ENCODE data around the gene ELK1.

ELK1 gene

DNA sequence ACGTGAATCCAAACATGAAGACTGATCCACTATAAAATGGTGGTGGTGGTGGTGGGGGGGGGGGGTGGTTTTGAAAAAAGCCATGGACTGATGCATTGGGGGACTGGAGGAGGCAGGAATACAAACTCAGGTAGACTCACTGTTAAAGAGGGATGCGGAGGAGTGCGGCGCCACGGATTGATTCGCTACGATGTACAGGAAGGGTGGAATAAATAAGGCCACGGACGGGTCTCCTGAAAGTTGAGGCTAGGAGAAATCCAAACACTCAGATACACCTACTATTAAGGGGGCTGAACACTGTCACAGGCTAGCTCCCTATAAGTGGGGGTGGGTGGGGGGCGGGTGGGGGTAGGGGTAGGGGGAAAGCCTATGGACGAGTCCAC lies 591 bp downstream of the ELK1 start:
- TF ChIP-seq GABPA (IDR thresholded peaks at IDR 0.05; ENCODE audit: low read depth) (no peak), POLR2AphosphoS5 (IDR thresholded peaks at IDR 0.05; ENCODE audit: low read depth) (no peak), SPI1 (IDR thresholded peaks at IDR 0.05; ENCODE audit: borderline replicate concordance, low read depth) (no peak)
- TF ChIP-seq, protein P1, sequence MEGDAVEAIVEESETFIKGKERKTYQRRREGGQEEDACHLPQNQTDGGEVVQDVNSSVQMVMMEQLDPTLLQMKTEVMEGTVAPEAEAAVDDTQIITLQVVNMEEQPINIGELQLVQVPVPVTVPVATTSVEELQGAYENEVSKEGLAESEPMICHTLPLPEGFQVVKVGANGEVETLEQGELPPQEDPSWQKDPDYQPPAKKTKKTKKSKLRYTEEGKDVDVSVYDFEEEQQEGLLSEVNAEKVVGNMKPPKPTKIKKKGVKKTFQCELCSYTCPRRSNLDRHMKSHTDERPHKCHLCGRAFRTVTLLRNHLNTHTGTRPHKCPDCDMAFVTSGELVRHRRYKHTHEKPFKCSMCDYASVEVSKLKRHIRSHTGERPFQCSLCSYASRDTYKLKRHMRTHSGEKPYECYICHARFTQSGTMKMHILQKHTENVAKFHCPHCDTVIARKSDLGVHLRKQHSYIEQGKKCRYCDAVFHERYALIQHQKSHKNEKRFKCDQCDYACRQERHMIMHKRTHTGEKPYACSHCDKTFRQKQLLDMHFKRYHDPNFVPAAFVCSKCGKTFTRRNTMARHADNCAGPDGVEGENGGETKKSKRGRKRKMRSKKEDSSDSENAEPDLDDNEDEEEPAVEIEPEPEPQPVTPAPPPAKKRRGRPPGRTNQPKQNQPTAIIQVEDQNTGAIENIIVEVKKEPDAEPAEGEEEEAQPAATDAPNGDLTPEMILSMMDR (IDR thresholded peaks at IDR 0.05; ENCODE audit: insufficient read depth, low read length) = no peak
- TF ChIP-seq, protein P2, sequence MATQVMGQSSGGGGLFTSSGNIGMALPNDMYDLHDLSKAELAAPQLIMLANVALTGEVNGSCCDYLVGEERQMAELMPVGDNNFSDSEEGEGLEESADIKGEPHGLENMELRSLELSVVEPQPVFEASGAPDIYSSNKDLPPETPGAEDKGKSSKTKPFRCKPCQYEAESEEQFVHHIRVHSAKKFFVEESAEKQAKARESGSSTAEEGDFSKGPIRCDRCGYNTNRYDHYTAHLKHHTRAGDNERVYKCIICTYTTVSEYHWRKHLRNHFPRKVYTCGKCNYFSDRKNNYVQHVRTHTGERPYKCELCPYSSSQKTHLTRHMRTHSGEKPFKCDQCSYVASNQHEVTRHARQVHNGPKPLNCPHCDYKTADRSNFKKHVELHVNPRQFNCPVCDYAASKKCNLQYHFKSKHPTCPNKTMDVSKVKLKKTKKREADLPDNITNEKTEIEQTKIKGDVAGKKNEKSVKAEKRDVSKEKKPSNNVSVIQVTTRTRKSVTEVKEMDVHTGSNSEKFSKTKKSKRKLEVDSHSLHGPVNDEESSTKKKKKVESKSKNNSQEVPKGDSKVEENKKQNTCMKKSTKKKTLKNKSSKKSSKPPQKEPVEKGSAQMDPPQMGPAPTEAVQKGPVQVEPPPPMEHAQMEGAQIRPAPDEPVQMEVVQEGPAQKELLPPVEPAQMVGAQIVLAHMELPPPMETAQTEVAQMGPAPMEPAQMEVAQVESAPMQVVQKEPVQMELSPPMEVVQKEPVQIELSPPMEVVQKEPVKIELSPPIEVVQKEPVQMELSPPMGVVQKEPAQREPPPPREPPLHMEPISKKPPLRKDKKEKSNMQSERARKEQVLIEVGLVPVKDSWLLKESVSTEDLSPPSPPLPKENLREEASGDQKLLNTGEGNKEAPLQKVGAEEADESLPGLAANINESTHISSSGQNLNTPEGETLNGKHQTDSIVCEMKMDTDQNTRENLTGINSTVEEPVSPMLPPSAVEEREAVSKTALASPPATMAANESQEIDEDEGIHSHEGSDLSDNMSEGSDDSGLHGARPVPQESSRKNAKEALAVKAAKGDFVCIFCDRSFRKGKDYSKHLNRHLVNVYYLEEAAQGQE (IDR thresholded peaks at IDR 0.05; ENCODE audit: insufficient replicate concordance, low read depth) = no peak
- DNase-seq (ENCODE audit: low read depth in 1 of 2, low spot score in 1 of 2) = no peak
- no peaks in the 10 kb centered on the region for H3K27me3 ChIP-seq (ENCODE audit: insufficient read depth, poor library complexity, severe bottlenecking)

DNA sequence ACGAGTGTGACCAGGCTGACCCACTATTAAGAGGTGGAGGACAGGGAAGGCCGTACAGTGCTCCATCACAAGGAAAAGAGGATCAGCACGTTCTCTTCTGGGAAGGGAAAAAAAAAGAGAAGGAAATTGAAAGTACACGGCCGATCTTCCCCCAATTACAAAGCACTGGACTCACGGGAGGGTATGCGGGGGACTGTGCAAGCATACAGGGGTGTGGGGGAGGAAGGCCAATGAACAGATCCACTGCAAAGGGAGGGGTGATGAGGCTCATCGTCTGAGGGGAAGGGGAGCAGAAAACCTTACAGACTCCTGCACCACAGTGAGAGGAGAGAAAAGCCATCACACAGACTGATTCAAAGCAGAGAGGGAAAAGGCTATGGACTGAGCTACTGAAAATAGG lies 1.1 kb downstream of the ELK1 start:
- no peak for DNase-seq (ENCODE audit: low read depth in 1 of 2, low spot score in 1 of 2)
- no peak overlapping the region for H3K4me3 ChIP-seq (replicated peaks; ENCODE audit: insufficient read depth, low read length)
- no peak overlapping the region for H3K27ac ChIP-seq (replicated peaks)
- TF ChIP-seq SPI1 (IDR thresholded peaks at IDR 0.05; ENCODE audit: borderline replicate concordance, low read depth) (no peak), POLR2AphosphoS5 (IDR thresholded peaks at IDR 0.05; ENCODE audit: low read depth) (no peak), GABPA (IDR thresholded peaks at IDR 0.05; ENCODE audit: low read depth) (no peak)
- TF ChIP-seq, protein P1 (IDR thresholded peaks at IDR 0.05; ENCODE audit: insufficient read depth, low read length) = no peak
- TF ChIP-seq, protein P2 (IDR thresholded peaks at IDR 0.05; ENCODE audit: insufficient replicate concordance, low read depth) = no peak
- H3K27me3 ChIP-seq (ENCODE audit: insufficient read depth, poor library complexity, severe bottlenecking) = no peaks in the 10 kb centered on the region

More for the DNA sequence above, 591 bp downstream of the ELK1 start:
- H3K27ac ChIP-seq (replicated peaks) = no peak overlapping the region; the same call in 1 of the 2 replicates
- H3K4me3 ChIP-seq (replicated peaks; ENCODE audit: insufficient read depth, low read length) = peak overlapping the region; percentile 52

DNA sequence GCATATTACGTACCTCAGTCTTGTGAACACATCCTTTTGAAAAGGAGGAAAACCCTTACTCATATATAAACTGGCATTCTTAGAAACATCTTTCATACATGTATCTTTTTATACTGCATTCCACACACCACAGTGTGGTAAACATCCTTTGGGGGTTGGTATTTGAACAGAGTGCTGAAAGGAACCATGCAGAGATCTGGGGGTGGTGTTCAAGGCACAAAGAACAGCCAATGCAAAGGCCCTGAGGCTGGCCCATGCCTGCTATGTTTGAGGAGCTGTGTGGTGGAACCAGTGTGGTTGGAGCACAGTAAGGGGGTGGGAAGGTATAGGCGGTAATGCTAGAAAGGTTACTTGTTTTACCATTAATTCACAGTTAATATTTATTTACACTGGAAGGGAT lies 2.0 kb downstream of the ELK1 start:
- TF ChIP-seq GABPA (IDR thresholded peaks at IDR 0.05; ENCODE audit: low read depth) = no peak
- TF ChIP-seq SPI1 (IDR thresholded peaks at IDR 0.05; ENCODE audit: borderline replicate concordance, low read depth) = no peak
- TF ChIP-seq, protein P2 (IDR thresholded peaks at IDR 0.05; ENCODE audit: insufficient replicate concordance, low read depth) = no peak
- no peak for TF ChIP-seq POLR2AphosphoS5 (IDR thresholded peaks at IDR 0.05; ENCODE audit: low read depth)
- TF ChIP-seq, protein P1 (IDR thresholded peaks at IDR 0.05; ENCODE audit: insufficient read depth, low read length) = no peak
- H3K27me3 ChIP-seq (ENCODE audit: insufficient read depth, poor library complexity, severe bottlenecking) = no peaks in the 10 kb centered on the region
- no peak overlapping the region for H3K4me3 ChIP-seq (replicated peaks; ENCODE audit: insufficient read depth, low read length)
- no peak for DNase-seq (ENCODE audit: low read depth in 1 of 2, low spot score in 1 of 2)
- H3K27ac ChIP-seq (replicated peaks) = no peak overlapping the region

Data from HL-60 (cell line).